ENCODE results near the gene C11orf91.
"Not testable (repeated sequence)": the region's sequence is repeated elsewhere in the genome, so short reads cannot be mapped to it uniquely, and the experiment has no call there.

The C11orf91 gene

DNA sequence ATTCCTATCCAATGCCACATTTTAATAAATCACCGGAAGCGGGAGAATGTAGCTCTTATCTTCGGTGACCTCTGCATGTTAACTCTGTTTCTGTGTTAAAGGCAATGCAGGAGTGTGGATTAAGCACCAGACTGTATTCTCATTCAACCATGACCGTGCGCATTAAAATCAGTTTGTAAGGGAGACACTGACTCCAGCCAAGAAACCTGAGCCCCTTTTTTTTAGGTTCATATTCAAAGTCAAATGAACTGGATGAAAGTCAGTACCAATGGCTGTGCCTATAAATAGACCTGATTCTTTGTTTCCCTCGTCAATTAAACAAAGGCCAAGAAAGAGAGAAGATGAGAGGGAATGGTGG is 32.2 kb downstream of the C11orf91 start:
- DNase-seq: no peak

DNA sequence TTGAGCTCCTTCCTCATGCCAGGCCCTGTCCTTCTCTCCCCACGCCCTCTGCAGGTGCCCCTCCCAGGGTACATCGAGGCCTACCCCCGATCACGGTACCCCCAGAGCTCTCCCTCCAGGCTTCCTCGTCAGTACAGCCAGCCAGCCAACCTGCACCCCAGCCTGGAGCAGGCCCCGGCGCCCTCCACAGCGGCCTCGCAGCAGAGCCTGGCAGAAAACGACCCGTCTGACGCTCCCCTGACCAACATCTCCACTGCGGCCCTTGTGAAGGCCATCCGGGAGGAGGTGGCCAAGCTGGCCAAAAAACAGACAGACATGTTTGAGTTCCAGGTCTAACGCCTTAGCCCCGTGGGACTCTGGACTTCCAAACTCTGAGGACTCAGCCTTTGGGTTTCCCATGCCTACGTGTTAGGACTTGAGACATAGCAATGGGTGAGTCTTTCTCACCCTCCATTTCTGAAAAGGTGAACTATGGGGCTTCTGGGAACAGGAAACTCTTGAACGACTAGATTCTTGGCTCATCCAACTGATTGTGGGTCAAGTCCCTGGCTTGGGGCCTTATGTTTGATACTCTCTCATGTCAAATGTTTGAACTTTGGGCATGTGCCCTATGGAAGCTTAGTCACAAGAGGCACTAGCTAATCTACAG is 32.7 kb downstream of the C11orf91 start:
- DNase-seq: no peak

DNA sequence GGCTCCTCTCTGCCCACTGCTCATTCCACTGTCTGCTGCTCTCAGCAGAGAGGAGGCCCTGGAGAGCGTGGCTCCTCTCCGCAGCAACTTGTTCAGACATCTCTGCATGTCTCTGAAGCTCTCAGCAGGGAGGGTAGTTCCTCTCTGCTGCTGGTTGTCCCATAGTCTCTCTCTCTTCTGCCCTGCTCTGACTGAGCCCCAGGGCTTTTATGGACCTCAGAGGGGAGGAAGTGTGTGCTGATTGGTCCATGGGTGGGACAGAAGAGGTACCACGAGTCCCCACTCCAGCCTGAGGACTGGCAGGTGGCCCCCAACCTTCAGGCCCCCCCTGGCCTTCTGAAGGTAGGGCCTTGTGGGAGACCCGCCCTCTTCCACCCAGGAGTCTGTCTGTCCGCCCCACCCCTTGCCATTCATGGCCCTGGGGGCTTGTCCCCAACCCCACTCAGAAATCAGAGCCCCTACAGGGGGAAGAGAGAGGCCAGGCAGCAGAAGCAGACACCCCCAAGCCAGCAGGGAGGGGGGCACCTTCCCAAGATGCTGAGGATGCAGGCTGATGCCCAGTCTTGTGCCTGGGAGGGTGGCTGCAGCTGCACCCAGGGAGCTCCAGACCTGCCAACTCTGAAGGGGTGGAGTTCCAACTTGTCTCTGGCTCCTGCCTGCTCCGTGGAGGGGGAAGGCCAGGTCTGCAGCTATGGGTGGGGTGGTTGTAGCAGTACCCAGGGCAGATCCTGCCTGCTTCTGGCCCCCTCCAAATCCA is 35.1 kb downstream of the C11orf91 start:
- DNase-seq: no peak

DNA sequence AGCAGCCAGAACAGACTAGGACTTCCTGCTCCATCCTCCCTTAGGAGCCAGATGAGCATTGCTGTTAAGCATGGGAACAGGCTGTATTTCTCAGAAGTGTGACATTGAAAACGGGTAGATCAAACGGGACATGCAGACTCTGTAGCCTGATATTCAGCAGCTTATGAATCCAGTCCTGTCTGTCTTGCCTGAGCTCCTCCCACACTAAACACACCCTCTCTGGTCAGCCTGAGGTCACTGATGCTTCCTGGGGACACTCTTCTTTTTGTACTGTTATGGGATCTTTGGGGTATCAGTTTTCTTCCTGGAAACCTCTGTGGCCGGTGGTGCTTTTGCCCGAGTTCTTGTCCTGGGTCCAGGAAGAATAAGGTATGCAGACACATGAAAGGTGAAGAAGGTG is 35.8 kb downstream of the C11orf91 start:
- no peak for DNase-seq

DNA sequence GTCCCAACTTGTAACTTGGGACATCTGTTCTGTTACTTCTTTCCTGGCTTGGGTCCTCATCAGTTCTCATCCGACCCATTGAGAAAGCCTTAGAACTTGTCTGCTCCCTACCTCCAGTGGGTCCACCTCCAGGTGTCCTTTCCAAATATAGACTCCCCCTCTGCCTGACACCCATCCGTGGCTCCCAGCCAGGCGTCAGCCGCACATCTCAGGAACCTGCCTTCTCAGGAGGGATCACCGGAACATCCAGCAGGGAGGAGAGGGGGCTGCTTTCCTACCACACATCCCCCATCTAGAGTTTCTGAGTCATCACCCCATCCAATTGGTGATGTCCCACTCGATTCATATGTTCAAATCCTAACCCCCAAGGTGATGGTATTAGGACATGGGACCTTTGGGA is 36.5 kb downstream of the C11orf91 start:
- no peak for DNase-seq

DNA sequence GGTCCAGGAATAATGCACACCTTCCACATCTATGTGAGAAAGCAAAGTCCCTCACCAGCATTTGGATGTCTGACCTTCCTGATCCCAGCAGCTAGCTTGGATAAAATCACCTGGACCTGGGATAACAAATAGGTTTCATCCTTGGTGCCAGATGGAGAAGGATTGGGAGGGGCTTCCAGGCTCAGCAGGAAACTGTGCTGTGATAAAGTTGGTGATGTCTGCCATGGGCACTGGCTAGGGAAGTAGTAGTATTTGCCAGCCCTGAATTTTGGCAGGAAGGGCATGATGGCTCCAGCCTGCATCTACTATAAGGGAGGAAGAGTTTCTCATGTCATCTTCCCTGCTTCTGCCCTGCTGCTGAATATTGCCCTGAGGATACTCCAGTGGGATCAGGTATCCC is 37.5 kb downstream of the C11orf91 start:
- no peak for DNase-seq

DNA sequence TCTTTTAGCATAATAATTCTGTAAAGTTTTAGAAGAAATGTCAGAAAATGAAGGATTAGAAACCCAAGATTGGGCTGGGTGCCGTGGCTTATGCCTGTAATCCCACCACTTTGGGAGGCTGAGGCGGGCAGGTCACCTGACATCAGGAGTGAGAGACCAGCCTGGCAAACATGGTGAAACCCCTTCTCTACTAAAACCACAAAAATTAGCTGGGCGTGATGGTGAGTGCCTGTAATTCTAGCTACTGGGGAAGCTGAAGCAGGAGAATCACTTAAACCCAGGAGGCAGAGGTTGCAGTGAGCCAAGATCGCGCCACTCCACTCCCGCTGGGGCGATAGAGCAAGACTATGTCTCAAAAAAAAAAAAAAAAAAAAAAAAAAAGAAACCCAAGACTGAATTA is 39.1 kb downstream of the C11orf91 start:
- not testable (repeated sequence) for DNase-seq

DNA sequence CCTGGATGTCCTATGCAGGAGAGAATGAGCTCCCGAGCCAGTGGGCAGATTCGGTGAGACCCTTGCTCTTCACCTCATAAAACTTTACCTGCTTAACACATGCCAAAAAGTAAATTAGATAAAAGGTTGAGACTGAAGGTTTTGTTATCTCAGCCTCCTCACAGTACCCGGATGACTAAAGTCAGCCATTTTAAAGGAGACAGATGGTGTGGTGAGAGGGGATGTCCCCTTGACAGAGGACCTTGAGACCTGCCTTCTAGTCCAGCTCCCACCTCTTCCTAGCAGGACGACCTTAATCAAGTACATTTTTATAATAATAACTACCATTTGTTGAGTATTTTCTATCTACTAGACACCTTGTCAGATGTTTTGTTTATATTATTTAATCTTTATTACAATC is 39.7 kb downstream of the C11orf91 start:
- DNase-seq: no peak

DNA sequence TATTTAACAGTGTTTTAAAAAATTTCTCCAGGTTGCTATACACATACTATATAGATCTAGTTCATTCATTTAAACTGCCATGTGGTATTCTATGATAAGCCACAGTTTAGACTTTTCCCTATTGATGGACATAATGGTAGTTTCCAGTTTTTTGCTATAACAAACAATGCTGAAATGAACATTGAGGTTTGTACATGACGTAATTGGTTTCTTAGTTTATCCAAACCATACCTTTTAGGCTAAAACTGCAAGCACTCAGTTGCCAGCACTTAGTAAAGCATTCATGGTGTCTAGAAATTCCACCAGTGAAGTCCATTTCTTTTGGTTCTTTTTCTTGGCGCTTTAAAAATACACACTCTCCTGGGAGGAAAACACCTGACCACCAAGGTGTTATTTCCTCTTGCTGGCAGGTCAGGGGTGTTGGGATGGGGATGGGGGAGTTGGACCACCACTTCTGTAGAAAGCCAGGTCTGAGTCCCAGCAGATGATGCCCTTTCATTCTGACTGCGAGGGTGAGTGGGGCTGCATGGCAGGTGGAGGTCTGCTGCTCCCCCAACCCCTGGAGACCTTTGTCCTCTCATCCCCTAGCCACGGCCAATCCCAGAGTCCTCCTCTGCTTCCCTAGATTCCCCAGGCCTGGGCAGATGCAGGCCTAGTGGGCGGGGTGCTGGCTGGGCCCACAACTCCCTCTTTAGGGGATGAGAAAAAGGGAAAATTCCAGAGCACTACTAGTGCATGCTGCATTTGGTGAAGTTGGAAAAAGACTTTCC is 41.1 kb downstream of the C11orf91 start:
- DNase-seq: no peak

DNA sequence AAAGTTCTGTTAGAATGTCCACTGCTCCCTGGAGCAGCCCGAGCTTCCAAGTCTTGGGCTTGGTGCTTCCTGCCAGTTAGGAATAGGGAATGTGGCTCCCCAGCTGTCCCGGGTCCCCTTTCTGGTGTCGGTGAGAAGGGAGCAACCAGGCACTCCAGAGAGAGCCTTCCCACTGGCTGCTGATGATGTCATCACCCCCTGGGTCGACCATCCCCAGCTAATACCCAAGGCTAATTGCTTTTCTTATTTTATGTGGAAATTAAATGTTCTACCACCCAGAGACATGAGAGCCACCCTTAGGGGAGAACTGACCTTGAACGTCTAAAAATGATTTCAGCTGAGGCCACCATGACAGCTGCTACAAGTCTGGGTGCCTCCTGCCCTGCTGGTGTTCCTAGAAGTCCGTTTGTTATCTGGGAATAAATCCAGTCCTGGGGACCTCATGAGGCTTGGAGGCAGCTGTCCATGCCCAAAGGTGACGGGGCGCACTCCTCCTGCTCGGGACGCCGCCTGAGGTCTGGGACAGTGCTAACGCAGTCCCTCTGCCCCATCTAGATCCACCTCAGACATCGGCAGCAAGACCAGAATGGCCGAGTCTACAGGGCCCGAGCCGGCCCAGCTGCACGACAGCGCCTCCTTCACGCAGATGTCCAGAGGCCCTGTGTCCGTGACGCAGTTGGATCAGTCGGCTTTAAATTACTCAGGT is 42.3 kb downstream of the C11orf91 start:
- no peak for DNase-seq

DNA sequence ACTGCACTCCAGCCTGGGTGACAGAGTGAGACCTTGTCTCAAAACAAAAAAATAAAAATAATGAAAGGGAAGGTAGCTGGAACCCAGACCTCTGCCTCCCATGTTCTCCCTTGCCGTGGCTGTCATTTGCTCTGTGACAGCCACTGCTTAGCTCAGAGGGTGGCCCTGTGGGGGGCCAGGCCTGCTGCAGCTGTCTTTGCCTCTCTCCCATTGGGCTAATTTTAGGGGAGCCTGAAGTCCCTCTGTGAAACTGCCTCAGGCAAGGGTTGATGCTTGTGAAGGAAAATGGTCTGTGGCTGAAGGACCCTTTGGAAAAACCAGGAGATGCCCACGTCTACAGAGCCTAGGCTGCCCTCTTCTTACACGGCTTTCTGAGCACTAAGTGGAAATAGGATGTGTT is 42.9 kb downstream of the C11orf91 start:
- DNase-seq: no peak

DNA sequence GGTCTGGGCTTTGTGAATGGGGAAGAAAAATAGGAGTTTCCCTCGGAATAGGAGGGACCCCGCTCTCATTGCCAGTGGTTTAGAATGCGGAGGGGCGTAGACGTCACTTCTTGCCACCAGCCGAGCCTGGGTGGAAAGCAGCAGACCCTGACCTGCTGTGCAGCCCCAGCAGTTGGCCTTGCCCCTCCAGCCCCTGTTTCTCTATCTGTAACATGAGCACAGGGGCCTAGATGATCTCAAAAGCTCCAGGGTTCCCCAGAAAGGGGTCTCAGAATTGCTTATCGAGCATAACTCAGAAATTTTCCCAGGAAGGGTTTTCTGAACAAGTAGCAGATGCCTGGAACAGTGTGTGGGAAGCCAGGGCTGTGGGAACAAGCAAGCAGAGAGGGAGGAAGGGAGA is 43.9 kb downstream of the C11orf91 start:
- DNase-seq: no peak

DNA sequence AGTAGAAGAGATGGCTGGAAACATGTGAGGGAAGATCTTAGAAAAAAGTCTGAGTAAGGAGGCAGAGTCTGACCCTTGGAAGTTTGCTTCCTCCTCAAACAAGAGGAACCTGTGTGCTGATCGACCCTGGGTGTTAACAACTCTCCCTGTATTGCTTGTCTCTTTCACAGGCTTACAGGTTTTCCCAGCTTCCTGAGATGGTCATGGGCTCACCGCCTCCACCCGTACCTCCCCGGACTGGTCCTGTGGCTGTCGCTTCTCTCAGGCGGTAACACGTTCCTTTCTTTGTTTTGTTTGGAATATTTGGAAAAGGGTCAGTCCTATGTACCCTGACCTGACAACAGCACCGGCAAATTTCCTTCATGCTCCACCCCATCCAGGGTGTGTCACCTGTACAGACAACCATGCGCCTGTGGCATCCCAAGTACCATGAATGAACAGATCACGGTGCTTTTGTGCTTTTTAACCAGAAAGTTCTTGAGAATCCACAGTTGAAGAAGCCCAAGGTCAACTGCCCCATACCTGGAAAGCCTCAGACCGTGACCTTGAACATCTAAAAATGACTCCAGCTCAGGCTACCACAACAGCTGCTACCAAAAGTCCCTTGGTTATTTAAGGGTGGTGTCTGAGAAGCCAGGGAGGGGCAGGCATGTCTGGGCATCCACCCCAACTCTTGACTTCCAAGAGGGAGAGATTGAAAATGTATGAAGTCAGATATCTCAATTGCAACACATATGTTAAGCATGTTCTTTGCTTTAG is 44.6 kb downstream of the C11orf91 start:
- DNase-seq: no peak

DNA sequence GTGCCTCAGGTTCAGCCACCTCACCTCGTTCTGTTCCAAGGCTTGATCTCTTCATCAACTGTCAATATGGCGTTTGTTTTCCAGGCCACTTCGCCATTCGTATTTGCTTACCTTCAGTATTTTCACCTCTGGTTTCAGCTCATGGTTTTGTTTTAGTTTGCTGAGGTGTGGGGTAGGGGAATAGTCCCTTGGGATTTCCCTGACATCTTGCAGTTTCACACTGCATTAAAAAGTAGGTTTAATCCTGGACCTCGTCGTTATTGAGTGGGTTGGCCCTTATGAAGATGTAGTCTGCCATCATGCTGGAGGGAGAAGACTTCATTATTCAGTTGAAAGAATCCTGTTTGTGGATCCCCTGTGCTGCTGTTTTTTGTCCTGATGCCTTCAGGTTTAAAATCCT is 46.0 kb downstream of the C11orf91 start:
- DNase-seq: no peak

DNA sequence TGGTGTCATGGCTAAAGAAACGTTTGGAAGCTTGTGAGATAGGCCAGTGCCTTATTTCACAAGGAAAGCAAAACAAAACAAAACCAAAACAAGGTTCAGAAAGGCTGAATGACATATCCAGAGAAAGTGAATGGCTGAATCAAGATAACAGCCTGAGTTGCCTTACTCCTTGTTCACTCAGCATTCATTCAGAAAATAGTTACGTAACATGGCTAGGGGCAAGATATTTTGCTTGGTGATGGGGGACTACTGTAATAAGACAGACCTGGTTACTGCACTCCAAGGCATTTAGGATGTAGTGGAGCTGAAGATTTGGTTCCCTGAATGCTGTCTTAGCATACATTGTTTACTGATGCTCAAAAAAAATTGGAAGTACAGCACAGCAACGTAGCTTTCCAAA is 47.7 kb downstream of the C11orf91 start:
- DNase-seq: no peak

DNA sequence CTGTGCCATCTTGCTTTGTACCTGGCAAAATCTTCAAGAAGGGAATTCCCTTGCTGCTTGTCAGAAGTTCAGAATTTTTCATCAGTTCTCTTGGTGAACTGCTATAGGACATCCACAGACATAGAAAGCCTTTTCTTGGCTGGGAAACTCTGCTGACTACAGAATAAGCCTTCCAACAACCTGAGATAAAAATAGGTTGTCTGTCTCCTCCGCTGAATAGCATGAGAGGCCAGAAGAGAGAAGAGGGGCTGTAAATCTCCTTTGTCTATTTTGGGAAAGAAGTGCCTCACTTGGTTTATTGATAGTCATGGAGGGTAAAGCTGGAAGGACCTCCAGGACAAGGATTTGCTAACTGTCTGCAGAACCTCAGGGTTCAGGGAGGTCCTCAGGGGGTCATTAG is 48.2 kb downstream of the C11orf91 start:
- DNase-seq: no peak

DNA sequence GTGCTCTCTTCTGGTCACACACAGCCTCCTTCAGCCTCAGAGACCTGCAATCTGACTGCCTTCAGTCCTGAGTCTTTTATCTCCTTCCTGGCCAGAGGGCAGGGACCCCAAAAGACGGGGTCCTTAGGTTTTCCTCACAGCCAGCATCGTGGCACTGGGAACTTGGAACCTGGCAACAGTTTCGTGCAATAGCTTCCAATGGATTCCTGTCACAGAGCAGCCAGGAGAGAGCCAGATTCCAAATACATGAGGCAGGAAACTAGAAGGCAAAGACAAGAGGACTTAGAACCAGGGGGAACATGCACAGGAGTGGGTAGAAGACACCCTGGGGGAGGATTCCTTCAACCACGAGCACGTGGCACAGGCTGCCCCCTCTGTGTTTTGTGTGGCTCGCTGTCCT is 48.6 kb downstream of the C11orf91 start:
- DNase-seq: peak; percentile 32

DNA sequence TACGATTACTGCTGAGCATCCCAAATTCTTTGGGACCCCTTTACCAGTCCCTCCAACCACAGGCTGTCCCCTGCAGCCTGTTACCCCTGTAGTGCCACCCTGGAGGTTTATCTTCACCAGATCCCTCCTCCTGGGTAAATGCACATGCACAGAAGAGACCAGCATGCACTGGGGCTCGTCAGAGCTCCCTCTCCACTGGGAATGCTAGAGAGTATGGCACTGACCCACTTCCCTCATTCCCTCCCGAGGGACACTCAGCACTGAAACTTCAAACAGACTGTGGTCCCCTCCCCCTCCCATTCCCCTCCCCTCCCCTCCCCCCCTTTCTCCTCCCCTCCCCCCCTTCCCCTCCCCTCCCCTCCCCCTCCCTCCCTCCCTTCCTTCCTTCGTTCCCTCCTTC is 49.1 kb downstream of the C11orf91 start:
- DNase-seq: peak; percentile 28

DNA sequence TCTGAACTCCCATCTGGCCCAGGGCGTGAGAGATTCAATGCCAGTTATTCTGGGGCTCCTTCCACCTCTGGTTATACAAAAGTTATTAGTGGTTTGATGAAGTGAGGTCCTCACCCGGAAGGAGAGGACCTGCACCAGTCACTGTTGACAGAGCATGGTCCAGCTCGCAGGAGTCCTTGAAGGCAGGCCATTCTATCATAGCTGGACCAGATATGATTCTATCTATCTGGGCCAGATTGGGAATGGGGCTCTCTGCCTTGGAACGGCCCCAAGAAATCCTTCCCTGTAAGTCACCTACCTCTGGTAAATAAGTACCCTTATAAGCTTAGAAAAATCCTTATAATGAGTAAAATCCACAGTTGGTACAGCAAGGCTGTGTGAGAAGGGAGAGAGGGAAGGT is 50.7 kb downstream of the C11orf91 start:
- no peak for DNase-seq

Data from fibroblast of skin of scalp (primary cell).